Stimulated activated CD8-positive, alpha-beta memory T cell treated with anti-CD3 and anti-CD28 coated beads, Interleukin-4, amount 100 ng/mL, for 4 hours (primary cell): ENCODE results near the gene RAD23A.

Experiments used
- DNase-seq, 2 donors: peaks; one replicate each; pipeline ENCODE4 v3.0.0-alpha.2; 2020; ENCODE audit warnings: low read depth in 2 of 2, low spot score in 1 of 2

The RAD23A gene

GRCh38 chr19:13002166-13002898 lies 56.7 kb downstream of the RAD23A start:
- DNase-seq = no peak

DNA sequence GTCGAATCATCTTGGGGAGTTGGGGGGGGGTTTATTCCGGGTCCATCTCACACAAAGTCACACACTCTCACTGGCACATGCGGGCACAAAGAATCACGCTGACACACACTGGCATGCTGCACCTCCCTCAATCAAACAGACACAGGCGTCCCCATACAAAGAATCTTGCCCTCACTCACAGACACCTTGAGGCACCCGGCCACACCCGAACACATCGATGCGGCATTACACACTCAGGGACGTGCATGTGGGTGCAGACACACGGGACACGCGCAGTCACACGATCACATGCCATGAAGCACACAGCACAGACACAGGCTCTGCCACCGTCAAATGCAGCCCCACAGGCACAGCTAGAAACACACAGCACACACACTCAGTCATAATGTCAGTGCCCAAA lies 57.4 kb downstream of the RAD23A start:
- no peak for DNase-seq
